Type B pancreatic cell (in vitro differentiated cells): Measurements from ENCODE around the gene CIITA. TPM values are rescaled to one million over a fixed set of nuclear protein-coding genes. Genes with fewer than 3 reads are reported as not detected.

ENCODE experiments used
- DNase-seq: peaks from one replicate; pipeline ENCODE4 v3.0.0; 2021; ENCODE audit warnings: mixed read lengths; ENCODE audit not compliant: unreplicated experiment; ENCODE audit errors: extremely low spot score
- H3K27ac Mint-ChIP-seq: 2 replicates; pipeline ENCODE4 v1.8.0; 2021; ENCODE audit warnings: mild to moderate bottlenecking, mixed read lengths
- H3K27me3 Mint-ChIP-seq: 2 replicates; pipeline ENCODE4 v1.8.0; 2021; ENCODE audit warnings: mixed read lengths
- H3K36me3 Mint-ChIP-seq: 2 replicates; pipeline ENCODE4 v1.8.0; 2021; ENCODE audit warnings: mixed read lengths
- H3K4me1 Mint-ChIP-seq: one replicate; pipeline ENCODE4 v1.8.0; 2021; ENCODE audit warnings: mixed read lengths; ENCODE audit not compliant: unreplicated experiment
- H3K4me3 Mint-ChIP-seq: 2 replicates; pipeline ENCODE4 v1.8.0; 2021; ENCODE audit warnings: mild to moderate bottlenecking, mixed read lengths
- H3K9me3 Mint-ChIP-seq: 2 replicates; pipeline ENCODE4 v1.8.0; 2021; ENCODE audit warnings: mixed read lengths
- CTCF ChIP-seq: fragments of 200-600 bp; sonication (generic); conservative IDR thresholded peaks from 2 replicates; pipeline ENCODE4 v1.5.0; 2021; ENCODE audit warnings: antibody characterized with exemption, mild to moderate bottlenecking
- total RNA-seq: library from RNA; stranded (reverse); gene quantifications from 2 replicates; pipeline ENCODE4 v1.2.1, GENCODE V29; 2021; ENCODE audit warnings: low replicate concordance

Gene CIITA
- total RNA-seq, 1 donor from 2014 or later, result not detected

- no peak for TF ChIP-seq CTCF
- no peak for DNase-seq
- no peak overlapping the region for H3K27ac Mint-ChIP-seq
- no peak overlapping the region for H3K4me3 Mint-ChIP-seq
- H3K36me3 Mint-ChIP-seq, result peaks cover 4% of the 10 kb centered on the region
- H3K9me3 Mint-ChIP-seq, result no peaks in the 10 kb centered on the region
- peaks cover 10% of the 10 kb centered on the region for H3K4me1 Mint-ChIP-seq
- no peaks in the 10 kb centered on the region for H3K27me3 Mint-ChIP-seq
These were observed 56.9 kb downstream of the CIITA start for GRCh38 chr16:10933865-10934264.

GRCh38 chr16:10934325-10935107 lies 57.5 kb downstream of the CIITA start:
- DNase-seq, result no peak

GRCh38 chr16:10935226-10935915 lies 58.4 kb downstream of the CIITA start:
- TF ChIP-seq CTCF, result no peak
- Mint-ChIP-seq H3K27me3 (no peaks in the 10 kb centered on the region), H3K36me3 (peaks cover 8% of the 10 kb centered on the region), H3K27ac (no peak overlapping the region), H3K4me1 (peaks cover 23% of the 10 kb centered on the region), H3K4me3 (no peak overlapping the region), H3K9me3 (no peaks in the 10 kb centered on the region)
- no peak for DNase-seq

More at GRCh38 chr16:10934325-10935107, 57.5 kb downstream of the CIITA start:
- Mint-ChIP-seq H3K4me1 (peaks cover 16% of the 10 kb centered on the region), H3K27ac (no peak overlapping the region), H3K36me3 (peaks cover 7% of the 10 kb centered on the region), H3K9me3 (no peaks in the 10 kb centered on the region), H3K4me3 (no peak overlapping the region), H3K27me3 (no peaks in the 10 kb centered on the region)
- no peak for TF ChIP-seq CTCF

DNA sequence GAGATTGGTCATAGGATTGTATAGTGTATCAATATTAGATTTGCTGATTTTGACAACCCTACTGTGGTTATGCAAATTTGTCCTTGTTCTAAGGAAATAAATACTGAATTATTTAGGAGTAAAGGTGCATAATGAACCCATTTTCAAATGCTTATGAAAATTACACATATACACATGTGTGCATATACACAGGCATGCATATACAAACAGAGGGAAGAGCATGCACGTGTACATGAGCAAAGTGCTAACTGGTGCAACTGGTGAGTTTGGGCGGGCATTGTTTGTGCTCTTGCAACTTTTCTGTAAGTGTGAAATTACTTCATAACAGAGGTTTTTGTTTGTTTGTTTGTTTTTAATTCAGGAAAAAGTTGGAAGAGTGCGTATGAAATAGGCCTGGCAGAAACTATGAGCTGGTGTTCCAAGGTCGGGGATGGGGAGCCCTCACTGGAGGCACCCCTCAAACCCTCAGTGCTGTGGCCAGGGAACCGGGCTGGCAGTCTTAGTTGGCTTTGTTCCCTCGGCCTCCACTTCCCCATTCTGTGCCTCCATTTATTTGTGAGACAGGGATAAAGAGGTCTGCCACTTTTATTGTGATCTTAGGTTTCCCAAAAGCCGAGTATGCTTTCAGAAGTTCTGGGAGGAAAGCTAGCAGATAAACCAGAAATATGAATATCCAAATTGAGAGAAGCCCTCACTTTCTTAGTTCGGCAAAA lies 59.4 kb downstream of the CIITA start:
- Mint-ChIP-seq H3K4me1 (peaks cover 30% of the 10 kb centered on the region), H3K27me3 (no peaks in the 10 kb centered on the region), H3K9me3 (no peaks in the 10 kb centered on the region), H3K4me3 (no peak overlapping the region), H3K36me3 (peaks cover 11% of the 10 kb centered on the region), H3K27ac (no peak overlapping the region)
- no peak for DNase-seq
- no peak for TF ChIP-seq CTCF

GRCh38 chr16:10937068-10937859 lies 60.3 kb downstream of the CIITA start:
- DNase-seq, result no peak

More at GRCh38 chr16:10937068-10937859, 60.3 kb downstream of the CIITA start:
- H3K4me3 Mint-ChIP-seq, result no peak overlapping the region
- H3K9me3 Mint-ChIP-seq, result no peaks in the 10 kb centered on the region
- no peaks in the 10 kb centered on the region for H3K27me3 Mint-ChIP-seq
- H3K4me1 Mint-ChIP-seq, result peaks cover 30% of the 10 kb centered on the region
- H3K27ac Mint-ChIP-seq, result no peak overlapping the region
- TF ChIP-seq CTCF, result no peak
- peaks cover 11% of the 10 kb centered on the region for H3K36me3 Mint-ChIP-seq
